AG04449 (cell line): Measurements from ENCODE around the gene FLNC.

ENCODE experiments used
- CTCF ChIA-PET: fragments of 350-600 bp; formaldehyde crosslinking; extraction: SDS; loops from one replicate; lab custom pipeline; 2021; ENCODE audit warnings: antibody characterized with exemption; lab: Yijun Ruan, JAX
- POLR2A ChIA-PET: fragments of 400-600, 350-600 bp; formaldehyde crosslinking; extraction: SDS; loops from one replicate; lab custom pipeline; 2020; ENCODE audit warnings: antibody characterized with exemption, inconsistent platforms; lab: Yijun Ruan, JAX
- DNase-seq: peaks from one replicate; pipeline ENCODE4 v3.0.0-alpha.2; 2010; ENCODE audit warnings: low read depth, low spot score
- H3K4me3 ChIP-seq: 2 replicates; pipeline ENCODE4 v1.5.1; 2011; ENCODE audit warnings: low read depth, mild to moderate bottlenecking, control low read depth, low read length
- CTCF ChIP-seq: IDR thresholded peaks from one replicate; pipeline ENCODE4 v1.5.1; 2011; ENCODE audit warnings: mild to moderate bottlenecking, moderate library complexity, low read length, control low read depth, inconsistent platforms; ENCODE audit not compliant: insufficient read depth; ENCODE audit errors: missing control alignments

FLNC gene

GRCh38 chr7:128809363-128809762 lies 20.8 kb upstream of the FLNC start:
- CTCF ChIA-PET, result interaction anchor here (0.7 to 2.1 kb wide), 2 partner anchors 9 to 14 kb away, joined by 3 to 7 read pairs; no protein-coding TSS in a partner anchor
- DNase-seq, result no peak
- TF ChIP-seq CTCF, result no peak
- H3K4me3 ChIP-seq, result no peak overlapping the region
- POLR2A ChIA-PET, result no interaction called here

GRCh38 chr7:128810473-128810872 lies 19.7 kb upstream of the FLNC start:
- TF ChIP-seq CTCF, result no peak
- no peak for DNase-seq
- ChIA-PET POLR2A (no interaction called here), CTCF (interaction anchor here (2.1 kb wide), 1 partner anchor 8 kb away, joined by 7 read pairs; no protein-coding TSS in a partner anchor)
- no peak overlapping the region for H3K4me3 ChIP-seq

GRCh38 chr7:128810997-128811396 lies 19.2 kb upstream of the FLNC start:
- no peak overlapping the region for H3K4me3 ChIP-seq
- no peak for DNase-seq
- ChIA-PET CTCF (interaction anchor here (2.1 kb wide), 1 partner anchor 7 kb away, joined by 7 read pairs; no protein-coding TSS in a partner anchor), POLR2A (no interaction called here)
- TF ChIP-seq CTCF, result no peak

GRCh38 chr7:128811631-128812430 lies 18.4 kb upstream of the FLNC start:
- H3K4me3 ChIP-seq, result no peak overlapping the region
- POLR2A ChIA-PET, result interaction anchor here (1.5 kb wide), 1 partner anchor 19 kb away, joined by 3 read pairs; the partner anchor contains the start of gene FLNC
- no peak for TF ChIP-seq CTCF
- CTCF ChIA-PET, result interaction anchor here (0.7 kb wide), 1 partner anchor 16 kb away, joined by 3 read pairs; no protein-coding TSS in a partner anchor
- no peak for DNase-seq

GRCh38 chr7:128812514-128813168 lies 17.6 kb upstream of the FLNC start:
- H3K4me3 ChIP-seq, result no peak overlapping the region
- no peak for TF ChIP-seq CTCF
- POLR2A ChIA-PET, result interaction anchor here (0.6 to 1.5 kb wide), 3 partner anchors 18 to 80 kb away, joined by 3 read pairs; partner anchors contain the start of gene FLNC
- no peak for DNase-seq
- CTCF ChIA-PET, result no interaction called here

GRCh38 chr7:128814499-128814898 lies 15.7 kb upstream of the FLNC start:
- ChIA-PET CTCF (no interaction called here), POLR2A (no interaction called here)
- H3K4me3 ChIP-seq, result no peak overlapping the region
- no peak for DNase-seq
- no peak for TF ChIP-seq CTCF
